HepG2 (cell line): ENCODE data around the gene TEF. TPM values are rescaled to one million over a fixed set of nuclear protein-coding genes. Genes with fewer than 3 reads are reported as not detected.

Experiments used
- ARHGAP35 ChIP-seq: sonication (generic); formaldehyde crosslinking; IDR thresholded peaks from 2 replicates; pipeline ENCODE4 v1.9.0; 2022; ENCODE audit warnings: mild to moderate bottlenecking, inconsistent platforms, moderate library complexity, missing genetic modification reagents, borderline replicate concordance
- CBFB ChIP-seq: sonication (generic); formaldehyde crosslinking; IDR thresholded peaks from 2 replicates; pipeline ENCODE4 v1.4.0; 2020; ENCODE audit warnings: missing genetic modification reagents
- DPF2 ChIP-seq: sonication (generic); formaldehyde crosslinking; IDR thresholded peaks from 2 replicates; pipeline ENCODE4 v1.4.0; 2020; ENCODE audit warnings: mild to moderate bottlenecking, low read depth, missing genetic modification reagents, borderline replicate concordance
- HIC2 ChIP-seq: sonication (generic); formaldehyde crosslinking; IDR thresholded peaks from 2 replicates; pipeline ENCODE4 v1.9.0; 2022; ENCODE audit warnings: low read depth, missing genetic modification reagents
- HNRNPH1 ChIP-seq: fragments of 200-400 bp; formaldehyde crosslinking; optimal IDR thresholded peaks from 2 replicates; pipeline ENCODE3; 2017; ENCODE audit warnings: mild to moderate bottlenecking, low read depth, low read length
- MXI1 ChIP-seq: IDR thresholded peaks from 3 replicates; pipeline ENCODE4 v1.6.1; 2012; ENCODE audit warnings: low read depth, low read length, inconsistent platforms, borderline replicate concordance
- PBX3 ChIP-seq: sonication (generic); formaldehyde crosslinking; IDR thresholded peaks from 2 replicates; pipeline ENCODE4 v1.8.1; 2023; ENCODE audit warnings: missing genetic modification reagents, inconsistent platforms, borderline replicate concordance
- POLR2G ChIP-seq: fragments of 200-400 bp; formaldehyde crosslinking; IDR thresholded peaks from 2 replicates; pipeline ENCODE4 v1.6.1; 2018; ENCODE audit warnings: mild to moderate bottlenecking, low read depth, low read length, moderate library complexity
- RARA ChIP-seq: IDR thresholded peaks from 2 replicates; pipeline ENCODE4 v1.6.1; 2016; ENCODE audit warnings: missing genetic modification reagents, missing compliant biosample characterization
- REXO4 ChIP-seq: sonication (generic); formaldehyde crosslinking; IDR thresholded peaks from 2 replicates; pipeline ENCODE4 v1.8.0; 2022; ENCODE audit warnings: missing genetic modification reagents, mild to moderate bottlenecking, borderline replicate concordance
- RFXANK ChIP-seq: IDR thresholded peaks from 2 replicates; pipeline ENCODE4 v1.6.1; 2016
- SAFB2 ChIP-seq: sonication (generic); formaldehyde crosslinking; IDR thresholded peaks from 2 replicates; pipeline ENCODE4 v1.5.1; 2020; ENCODE audit warnings: missing genetic modification reagents, low read depth, mild to moderate bottlenecking, borderline replicate concordance
- SMYD3 ChIP-seq: sonication (generic); formaldehyde crosslinking; IDR thresholded peaks from 2 replicates; pipeline ENCODE4 v1.8.1; 2023; ENCODE audit warnings: mild to moderate bottlenecking, missing genetic modification reagents
- SP2 ChIP-seq: sonication (generic); formaldehyde crosslinking; IDR thresholded peaks from 2 replicates; pipeline ENCODE4 v1.5.1; 2020; ENCODE audit warnings: mild to moderate bottlenecking, missing genetic modification reagents
- SRSF1 ChIP-seq: fragments of 200-400 bp; formaldehyde crosslinking; optimal IDR thresholded peaks from 2 replicates; pipeline ENCODE3; 2017; ENCODE audit warnings: mild to moderate bottlenecking, low read depth, low read length, moderate library complexity
- TMF1 ChIP-seq: sonication (generic); formaldehyde crosslinking; IDR thresholded peaks from 2 replicates; pipeline ENCODE4 v1.8.1; 2022; ENCODE audit warnings: low read depth, missing genetic modification reagents
- TP53 ChIP-seq: sonication (generic); formaldehyde crosslinking; conservative IDR thresholded peaks from 2 replicates; pipeline ENCODE4 v1.4.0; 2020; ENCODE audit warnings: missing genetic modification reagents
- ZBTB38 ChIP-seq: sonication (generic); formaldehyde crosslinking; IDR thresholded peaks from 2 replicates; pipeline ENCODE4 v1.5.1; 2020; ENCODE audit warnings: mild to moderate bottlenecking, missing genetic modification reagents
- ZNF121 ChIP-seq: sonication (generic); formaldehyde crosslinking; IDR thresholded peaks from 2 replicates; pipeline ENCODE4 v1.5.0; 2020; ENCODE audit warnings: mild to moderate bottlenecking, missing genetic modification reagents
- ZNF207 ChIP-seq: fragments of 450-650 bp; IDR thresholded peaks from 2 replicates; pipeline ENCODE4 v1.6.1; 2016; ENCODE audit warnings: antibody characterized with exemption, borderline replicate concordance
- ZNF256 ChIP-seq: sonication (generic); formaldehyde crosslinking; conservative IDR thresholded peaks from 2 replicates; pipeline ENCODE4 v1.4.0; 2020; ENCODE audit warnings: missing genetic modification reagents
- ZNF772 ChIP-seq: sonication (generic); formaldehyde crosslinking; IDR thresholded peaks from 2 replicates; pipeline ENCODE4 v1.5.0; 2020; ENCODE audit warnings: mild to moderate bottlenecking, missing genetic modification reagents
- ZNF816 ChIP-seq: sonication (generic); formaldehyde crosslinking; IDR thresholded peaks from 2 replicates; pipeline ENCODE4 v1.8.0; 2022; ENCODE audit warnings: missing genetic modification reagents, mild to moderate bottlenecking, borderline replicate concordance
- ZNF879 ChIP-seq: sonication (generic); formaldehyde crosslinking; IDR thresholded peaks from 2 replicates; pipeline ENCODE4 v1.8.1; 2023; ENCODE audit warnings: missing genetic modification reagents
- ZSCAN12 ChIP-seq: sonication (generic); formaldehyde crosslinking; IDR thresholded peaks from 2 replicates; pipeline ENCODE4 v1.9.0; 2021; ENCODE audit warnings: mild to moderate bottlenecking, missing genetic modification reagents
- ZXDC ChIP-seq: sonication (generic); formaldehyde crosslinking; IDR thresholded peaks from 2 replicates; pipeline ENCODE4 v1.5.0; 2020; ENCODE audit warnings: mild to moderate bottlenecking, missing genetic modification reagents
- polyA plus RNA-seq, 8 experiments: library from polyadenylated mRNA; depleted of rRNA in 3 of 8; stranded (reverse) in 7 of 8; unstranded in 1 of 8; fragments of >200 nt; fragmentation: Illumina TruSeq in 4 of 8; extraction: Trizol in 4 of 8; gene quantifications; 2 replicates each; pipeline versions ENCODE4 v1.2.1 to v1.2.3, GENCODE V29; 2011 to 2016; ENCODE audit warnings: low read depth in 4 of 8, missing spikeins in 1 of 8, mixed read lengths in 1 of 8; ENCODE audit not compliant: insufficient read depth in 1 of 8
- total RNA-seq, 5 experiments: library from RNA; depleted of rRNA; stranded (reverse); fragments of >200 nt; fragmentation: Illumina TruSeq; extraction: Trizol; gene quantifications; 2 replicates each; pipeline ENCODE4 v1.2.3, GENCODE V29; 2016; ENCODE audit warnings: low read depth in 1 of 5

Gene TEF
- total and polyA plus RNA-seq, 2 of the 13 experiments (the other 11 are each of a cell fraction or from before 2014, with no cell fraction given) = 7.6 to 11.2 TPM

GRCh38 chr22:41403532-41404318 is 22.0 kb downstream of the TEF start (continued):
- TF ChIP-seq HNRNPH1 = no peak
- TF ChIP-seq HIC2 (CRISPR knock-in tag) = peak; percentile 96
- TF ChIP-seq CBFB = no peak
- no peak for TF ChIP-seq TMF1 (CRISPR knock-in tag)
- TF ChIP-seq ZNF207 = no peak
- no peak for TF ChIP-seq DPF2 (CRISPR knock-in tag)
- no peak for TF ChIP-seq ZXDC (CRISPR knock-in tag)
- TF ChIP-seq MXI1 = 0 out of 3 replicates have a peak, but pooled peaks have one; percentile 28
- no peak for TF ChIP-seq ZNF816 (CRISPR knock-in tag)
- TF ChIP-seq RARA (CRISPR knock-in tag) = peak; percentile 55; the same call in 1 of the 2 replicates
- TF ChIP-seq ARHGAP35 = no peak
- TF ChIP-seq RFXANK (CRISPR knock-in tag) = no peak
- TF ChIP-seq ZSCAN12 (CRISPR knock-in tag) = no peak
- no peak for TF ChIP-seq POLR2G
- TF ChIP-seq ZNF772 (CRISPR knock-in tag) = 0 out of 2 replicates have a peak, but pooled peaks have one; percentile 47
- TF ChIP-seq ZNF121 (CRISPR knock-in tag) = no peak
- no peak for TF ChIP-seq SP2 (CRISPR knock-in tag)
- no peak for TF ChIP-seq SRSF1
- TF ChIP-seq REXO4 (CRISPR knock-in tag) = no peak
- peak; percentile 76; the same call in 1 of the 2 replicates for TF ChIP-seq ZBTB38 (CRISPR knock-in tag)
- no peak for TF ChIP-seq ZNF256 (CRISPR knock-in tag)
- TF ChIP-seq SMYD3 (CRISPR knock-in tag) = no peak
- no peak for TF ChIP-seq TP53 (CRISPR knock-in tag)
- no peak for TF ChIP-seq SAFB2
- TF ChIP-seq PBX3 (CRISPR knock-in tag) = no peak
- TF ChIP-seq ZNF879 (CRISPR knock-in tag) = no peak
